Posterior vena cava (tissue), 2 donors: ENCODE data around the gene CROCC2. TPM values are rescaled to one million over a fixed set of nuclear protein-coding genes. Genes with fewer than 3 reads are reported as not detected.

ENCODE experiments used
- DNase-seq: peaks from one replicate; pipeline ENCODE4 v3.0.0-alpha.2; 2020; ENCODE audit warnings: low spot score
- intact Hi-C, 2 donors: fragments of 100-400 bp; cut with DNase I; formaldehyde crosslinking; loops; one replicate each; pipeline versions ENCODE4 v1.14.1 to v1.14.2; 2022 to 2023
- total RNA-seq, 2 donors: library from RNA; stranded (reverse); fragmentation: NEBNext Ultra II Directional; extraction: Animal tissue kit (Norgen Biotek cat#: 25700); gene quantifications; one replicate each; pipeline ENCODE4 v1.2.1, GENCODE V29; 2021
- donor health status: DM: yes; HTN: yes; CAD: no.
- donor health status: DM: yes; HTN: yes; CAD: no.

Gene CROCC2
- total RNA-seq, 2 donors from 2014 or later = 0.09 TPM; not detected in 1

- intact Hi-C loops = no loop called here
- no peak for DNase-seq
Measured at GRCh38 chr2:240948905-240949790, 43.0 kb downstream of the CROCC2 start.

GRCh38 chr2:240949791-240950705 lies 43.9 kb downstream of the CROCC2 start:
- intact Hi-C loops = no loop called here
- DNase-seq = no peak

GRCh38 chr2:240951045-240951594 lies 45.0 kb downstream of the CROCC2 start:
- no peak for DNase-seq
- intact Hi-C loops = no loop called here

- intact Hi-C loops = no loop called here
- no peak for DNase-seq
Measured at GRCh38 chr2:240952496-240953246, 46.5 kb downstream of the CROCC2 start.

- intact Hi-C loops = no loop called here
- no peak for DNase-seq
Measured at GRCh38 chr2:240953426-240954410, 47.6 kb downstream of the CROCC2 start.

GRCh38 chr2:240954436-240955305 lies 48.5 kb downstream of the CROCC2 start:
- no peak for DNase-seq
- intact Hi-C loops = no loop called here

GRCh38 chr2:240955306-240956170 lies 49.4 kb downstream of the CROCC2 start:
- no peak for DNase-seq
- intact Hi-C loops = no loop called here

- intact Hi-C loops = no loop called here
- DNase-seq = peak; percentile 71
Measured at GRCh38 chr2:240956171-240956934, 50.2 kb downstream of the CROCC2 start.

- intact Hi-C loops = no loop called here
- DNase-seq = peak; percentile 68
Measured at GRCh38 chr2:240956935-240957655, 51.0 kb downstream of the CROCC2 start.

- DNase-seq = peak; percentile 81
- intact Hi-C loops = no loop called here
Measured at GRCh38 chr2:240957656-240958365, 51.7 kb downstream of the CROCC2 start.

- peak; percentile 73 for DNase-seq
- intact Hi-C loops = no loop called here
Measured at GRCh38 chr2:240958366-240959213, 52.5 kb downstream of the CROCC2 start.

- DNase-seq = peak; percentile 76
- intact Hi-C loops = no loop called here
Measured at GRCh38 chr2:240959214-240959940, 53.2 kb downstream of the CROCC2 start.

- intact Hi-C loops = no loop called here
- peak; percentile 75 for DNase-seq
Measured at GRCh38 chr2:240959941-240960308, 53.8 kb downstream of the CROCC2 start.
